ENCODE data around the gene TBC1D8. TPM values are rescaled to one million over a fixed set of nuclear protein-coding genes. Genes with fewer than 3 reads are reported as not detected.

Gene TBC1D8
- total RNA-seq, 4 donors from 2014 or later: 19.5 to 46.9 (median 24.8) TPM

- no peak for TF ChIP-seq CTCF (IDR thresholded peaks at IDR 0.05)
- TF ChIP-seq POLR2A (IDR thresholded peaks at IDR 0.05): no peak
- no peaks in the 10 kb centered on the region for H3K27me3 ChIP-seq
- DNase-seq: no peak
- intact Hi-C loops (cut with DNase I): no loop called here
- H3K27ac ChIP-seq: peak overlapping the region in 2 of 4 donors; percentile 78 to 83
- 84 to 87% methylated on average over 14 to 18 of the region's 18 CpGs for WGBS, 2 donors
- no peaks in the 10 kb centered on the region for H3K9me3 ChIP-seq
- no peaks in the 10 kb centered on the region for H3K36me3 ChIP-seq
- H3K4me1 ChIP-seq: peaks cover 32 to 80% (median 53%) of the 10 kb centered on the region in 3 donors
- no peak overlapping the region for H3K4me3 ChIP-seq
These were observed 39.8 kb downstream of the TBC1D8 start for GRCh38 chr2:101111262-101111838.

GRCh38 chr2:101109451-101110118, 41.6 kb downstream of the TBC1D8 start:
- no peaks in the 10 kb centered on the region for H3K36me3 ChIP-seq
- TF ChIP-seq CTCF (IDR thresholded peaks at IDR 0.05): no peak
- no peak for TF ChIP-seq POLR2A (IDR thresholded peaks at IDR 0.05)
- no peaks in the 10 kb centered on the region for H3K9me3 ChIP-seq
- DNase-seq: no peak
- no peaks in the 10 kb centered on the region for H3K27me3 ChIP-seq
- 61 to 65% methylated on average over 14 of the region's 14 CpGs for WGBS, 2 donors
- H3K27ac ChIP-seq: peak overlapping the region; percentile 31 to 83 (median 63)
- H3K4me3 ChIP-seq: no peak overlapping the region
- intact Hi-C loops (cut with DNase I): no loop called here
- peaks cover 32 to 69% (median 51%) of the 10 kb centered on the region in 3 donors for H3K4me1 ChIP-seq

GRCh38 chr2:101108357-101108756, 42.8 kb downstream of the TBC1D8 start:
- Histone ChIP-seq H3K27me3 (no peaks in the 10 kb centered on the region), H3K9me3 (no peaks in the 10 kb centered on the region), H3K4me3 (no peak overlapping the region), H3K36me3 (no peaks in the 10 kb centered on the region), H3K27ac (no peak overlapping the region), H3K4me1 (peaks cover 24 to 57% (median 41%) of the 10 kb centered on the region in 3 donors)
- WGBS, 2 donors: 93 to 94% methylated on average over 8 of the region's 8 CpGs
- no peak for TF ChIP-seq POLR2A (IDR thresholded peaks at IDR 0.05)
- no peak for TF ChIP-seq CTCF (IDR thresholded peaks at IDR 0.05)
- no peak for DNase-seq
- intact Hi-C loops (cut with DNase I): no loop called here

GRCh38 chr2:101107241-101107640, 43.9 kb downstream of the TBC1D8 start:
- intact Hi-C loops (cut with DNase I): no loop called here
- Histone ChIP-seq H3K4me3 (no peak overlapping the region), H3K4me1 (peaks cover 14 to 46% (median 29%) of the 10 kb centered on the region in 3 donors), H3K36me3 (no peaks in the 10 kb centered on the region), H3K9me3 (peaks cover 0 to 9% (median 5%) of the 10 kb centered on the region in 3 donors), H3K27me3 (no peaks in the 10 kb centered on the region), H3K27ac (no peak overlapping the region)
- TF ChIP-seq CTCF (IDR thresholded peaks at IDR 0.05) (no peak), POLR2A (IDR thresholded peaks at IDR 0.05) (no peak)
- WGBS, 2 donors: 75 to 88% methylated on average over 1 of the region's 1 CpG
- no peak for DNase-seq

- intact Hi-C loops (cut with DNase I): no loop called here
- Histone ChIP-seq H3K27me3 (no peaks in the 10 kb centered on the region), H3K4me1 (peaks cover 8 to 40% (median 23%) of the 10 kb centered on the region in 3 donors), H3K4me3 (no peak overlapping the region), H3K9me3 (peaks cover 0 to 9% (median 5%) of the 10 kb centered on the region in 3 donors), H3K36me3 (no peaks in the 10 kb centered on the region), H3K27ac (no peak overlapping the region)
- no peak for DNase-seq
- WGBS, 2 donors: 61 to 74% methylated on average over 12 of the region's 12 CpGs
- TF ChIP-seq CTCF (IDR thresholded peaks at IDR 0.05) (no peak), POLR2A (IDR thresholded peaks at IDR 0.05) (no peak)
These were observed 44.6 kb downstream of the TBC1D8 start for GRCh38 chr2:101106453-101107181.

Data from esophagus squamous epithelium (tissue), 5 donors.